ENCODE data around the gene PHOX2B. TPM values are rescaled to one million over a fixed set of nuclear protein-coding genes. Genes with fewer than 3 reads are reported as not detected.

PHOX2B gene
- not detected in 2 replicates for total RNA-seq

GRCh38 chr4:41748571-41749475 lies at the start of gene PHOX2B:
Gene PHOX2B (minus strand): TSS chr4:41748725. CDS start chr4:41748610, 115 bp downstream.

Small RNAs within 50 kb of the gene (small RNA-seq; reads per million reads assigned to genes)
- not detected for gene RNU1-49P

Other genes with a start within 250 kb of the PHOX2B start
- gene LIMCH1, start 210.6 kb downstream of the PHOX2B start, total RNA-seq: 16.8 and 27.4 TPM in 2 replicates
- gene TMEM33, start 186.7 kb upstream of the PHOX2B start, total RNA-seq: 90.8 and 107 TPM in 2 replicates
- 0.13 and 0.14 TPM in 2 replicates for gene DCAF4L1, start 233.0 kb upstream of the PHOX2B start, total RNA-seq
- 76.3 and 79.2 TPM in 2 replicates for gene SLC30A9, start 241.8 kb upstream of the PHOX2B start, total RNA-seq

Data from thoracic aorta endothelial cell (primary cell).